IPS-18a (cell line): ENCODE measurements around the gene GPC1.

ENCODE experiments used
- H3K27ac ChIP-seq: one replicate; pipeline ENCODE4 v1.5.1; 2013; ENCODE audit warnings: low read length
- H3K27me3 ChIP-seq: one replicate; pipeline ENCODE4 v1.6.1; 2013; ENCODE audit warnings: mild to moderate bottlenecking, low read length; ENCODE audit not compliant: control insufficient read depth, insufficient read depth
- H3K36me3 ChIP-seq: one replicate; pipeline ENCODE4 v1.6.1; 2013; ENCODE audit warnings: low read depth, low read length; ENCODE audit not compliant: control insufficient read depth
- H3K4me1 ChIP-seq: one replicate; pipeline ENCODE4 v1.6.1; 2013; ENCODE audit warnings: low read depth, low read length; ENCODE audit not compliant: control insufficient read depth
- H3K4me3 ChIP-seq: one replicate; pipeline ENCODE4 v1.5.1; 2013; ENCODE audit warnings: low read length
- H3K9ac ChIP-seq: one replicate; pipeline ENCODE4 v1.6.1; 2013; ENCODE audit warnings: mild to moderate bottlenecking, low read length, moderate library complexity
- H3K9me3 ChIP-seq: one replicate; pipeline ENCODE4 v1.6.1; 2013; ENCODE audit warnings: low read depth, low read length; ENCODE audit not compliant: control insufficient read depth

Gene GPC1

GRCh38 chr2:240507060-240507777 lies 71.8 kb downstream of the GPC1 start:
- Histone ChIP-seq H3K9ac (no peak overlapping the region), H3K27me3 (no peaks in the 10 kb centered on the region), H3K36me3 (no peaks in the 10 kb centered on the region), H3K27ac (no peak overlapping the region), H3K4me3 (no peak overlapping the region), H3K9me3 (no peaks in the 10 kb centered on the region), H3K4me1 (no peaks in the 10 kb centered on the region)

DNA sequence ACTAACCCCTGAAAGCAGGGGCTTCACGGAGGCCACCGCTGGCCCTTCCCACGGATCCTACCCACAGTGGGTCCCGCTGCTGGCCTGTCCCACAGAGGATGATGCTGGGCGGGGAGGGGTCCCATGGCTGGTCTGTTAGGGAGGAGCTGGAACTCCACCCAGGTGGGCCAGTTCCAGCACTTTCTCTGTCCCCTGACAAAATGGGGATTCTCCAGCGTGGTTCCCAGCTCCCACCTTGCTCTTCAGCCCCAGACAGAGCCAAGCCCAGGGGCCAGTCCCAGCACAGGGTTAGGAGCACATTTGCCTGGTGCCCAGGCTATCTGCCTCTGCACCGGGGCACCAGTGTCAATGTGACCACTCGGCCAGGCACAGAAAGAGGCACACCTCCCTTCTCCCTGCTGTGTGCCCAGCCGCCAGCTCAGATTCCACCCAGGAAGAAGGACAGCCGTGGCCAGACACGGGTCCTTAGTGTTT lies 72.4 kb downstream of the GPC1 start:
- no peaks in the 10 kb centered on the region for H3K36me3 ChIP-seq

GRCh38 chr2:240508832-240509545 lies 73.5 kb downstream of the GPC1 start:
- no peaks in the 10 kb centered on the region for H3K36me3 ChIP-seq
- H3K4me3 ChIP-seq, result no peak overlapping the region
- no peak overlapping the region for H3K27ac ChIP-seq
- H3K4me1 ChIP-seq, result no peaks in the 10 kb centered on the region
- H3K9me3 ChIP-seq, result no peaks in the 10 kb centered on the region
- H3K9ac ChIP-seq, result no peak overlapping the region
- H3K27me3 ChIP-seq, result no peaks in the 10 kb centered on the region

More for the DNA sequence above, 72.4 kb downstream of the GPC1 start:
- H3K27me3 ChIP-seq, result no peaks in the 10 kb centered on the region
- H3K9ac ChIP-seq, result no peak overlapping the region
- no peak overlapping the region for H3K27ac ChIP-seq
- H3K4me3 ChIP-seq, result no peak overlapping the region
- H3K4me1 ChIP-seq, result no peaks in the 10 kb centered on the region
- no peaks in the 10 kb centered on the region for H3K9me3 ChIP-seq

DNA sequence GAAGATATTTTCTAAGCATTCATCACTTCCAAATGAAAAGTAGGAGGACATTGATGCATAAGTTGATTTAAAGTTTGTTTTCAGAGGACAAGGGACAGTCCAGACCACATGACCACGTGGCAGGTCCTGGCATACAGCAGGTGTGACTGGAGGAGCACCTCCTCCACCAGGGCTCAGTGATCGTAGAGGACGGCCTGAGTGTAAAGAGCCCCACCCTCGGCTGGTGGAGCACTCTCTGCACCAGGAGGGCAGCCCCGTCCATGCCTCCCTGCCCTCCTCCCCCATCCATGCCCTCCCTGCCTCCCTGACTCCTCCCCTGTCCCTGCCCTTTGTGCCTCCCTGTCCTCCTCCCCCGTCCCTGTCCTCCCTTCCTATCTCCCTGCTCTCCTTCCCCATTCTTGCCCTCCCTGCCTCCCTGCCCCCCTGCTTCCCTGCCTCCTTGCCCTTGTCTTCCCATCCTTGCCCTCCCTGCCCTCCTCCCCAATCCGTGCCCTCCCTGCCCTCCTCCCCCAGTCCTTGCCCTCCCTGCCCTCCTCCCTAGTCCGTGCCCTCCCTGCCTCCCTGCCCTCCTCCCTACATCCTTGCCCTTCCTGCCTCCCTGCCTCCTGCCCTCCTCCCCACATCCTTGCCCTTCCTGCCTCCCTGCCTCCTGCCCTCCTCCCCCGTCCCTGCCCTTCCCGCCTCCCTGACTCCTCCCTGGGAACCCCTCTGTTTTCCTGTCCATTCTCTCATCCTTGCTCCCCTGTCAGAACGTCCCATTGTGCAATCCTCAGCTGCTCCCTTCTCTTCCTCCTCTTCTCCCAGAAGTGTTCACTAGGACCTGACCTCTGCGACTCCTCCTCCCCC lies 74.4 kb downstream of the GPC1 start:
- Histone ChIP-seq H3K4me3 (no peak overlapping the region), H3K27me3 (no peaks in the 10 kb centered on the region), H3K9ac (no peak overlapping the region), H3K9me3 (no peaks in the 10 kb centered on the region), H3K4me1 (no peaks in the 10 kb centered on the region), H3K27ac (no peak overlapping the region), H3K36me3 (no peaks in the 10 kb centered on the region)

DNA sequence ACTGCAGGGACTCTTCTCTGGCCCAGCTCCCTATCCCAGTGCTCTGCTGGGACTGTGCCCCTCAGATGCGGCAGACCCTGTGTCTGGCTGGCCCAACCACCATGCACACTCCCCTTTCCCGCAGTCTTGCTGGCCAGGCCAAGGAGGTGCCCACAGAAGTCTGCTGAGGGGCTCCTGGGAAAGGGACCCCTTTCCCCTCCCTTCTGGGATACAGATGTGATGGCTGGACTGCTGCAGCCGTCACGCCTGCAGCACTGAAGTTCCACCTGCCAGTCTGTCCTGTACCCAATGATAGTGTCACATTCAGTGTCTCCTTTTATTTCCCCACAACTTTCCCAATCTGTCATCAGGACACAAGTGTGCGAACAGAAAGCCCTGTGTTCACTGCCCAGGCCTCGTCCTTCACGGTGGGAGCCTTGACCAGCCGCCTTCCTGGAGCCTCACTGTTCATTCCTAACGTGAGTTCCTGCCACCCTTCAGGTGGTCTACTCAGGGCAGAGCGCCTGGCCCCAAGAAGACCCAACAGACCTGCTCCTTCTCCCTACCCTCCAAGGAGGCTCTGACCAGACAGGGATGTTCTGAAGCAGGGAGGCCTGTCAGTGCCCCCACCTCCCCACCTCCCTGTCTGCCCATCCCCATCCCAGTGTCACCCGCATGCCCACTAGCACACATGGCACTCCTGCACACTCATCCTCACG lies 75.2 kb downstream of the GPC1 start:
- no peak overlapping the region for H3K27ac ChIP-seq
- no peak overlapping the region for H3K4me3 ChIP-seq
- no peaks in the 10 kb centered on the region for H3K27me3 ChIP-seq
- H3K36me3 ChIP-seq, result no peaks in the 10 kb centered on the region
- no peak overlapping the region for H3K9ac ChIP-seq
- no peaks in the 10 kb centered on the region for H3K9me3 ChIP-seq
- no peaks in the 10 kb centered on the region for H3K4me1 ChIP-seq

- H3K9ac ChIP-seq, result no peak overlapping the region
- no peak overlapping the region for H3K27ac ChIP-seq
- H3K9me3 ChIP-seq, result no peaks in the 10 kb centered on the region
- H3K4me3 ChIP-seq, result no peak overlapping the region
- H3K36me3 ChIP-seq, result no peaks in the 10 kb centered on the region
- H3K27me3 ChIP-seq, result no peaks in the 10 kb centered on the region
- no peaks in the 10 kb centered on the region for H3K4me1 ChIP-seq
These were observed 76.1 kb downstream of the GPC1 start for GRCh38 chr2:240511351-240512108.

DNA sequence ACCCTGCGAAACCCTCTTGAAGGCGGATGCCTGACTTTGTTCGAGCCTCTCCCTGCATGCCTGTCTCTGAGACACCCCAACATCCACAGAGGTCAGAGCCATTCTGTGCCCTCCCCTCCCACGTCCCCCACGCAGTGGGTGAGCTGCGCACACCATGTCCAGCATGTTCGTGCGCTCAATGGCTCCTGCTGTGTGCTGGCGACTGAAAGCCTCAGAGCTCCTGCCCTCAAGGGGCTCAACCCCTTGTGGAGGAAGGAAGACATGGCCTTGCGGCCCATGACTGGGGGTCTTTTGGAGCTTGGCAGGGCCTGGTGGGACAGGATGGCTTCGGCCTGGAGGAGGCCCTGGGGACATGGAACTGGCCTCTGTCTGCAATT lies 76.6 kb downstream of the GPC1 start:
- Histone ChIP-seq H3K36me3 (no peaks in the 10 kb centered on the region), H3K9me3 (no peaks in the 10 kb centered on the region), H3K9ac (no peak overlapping the region), H3K27ac (no peak overlapping the region), H3K27me3 (no peaks in the 10 kb centered on the region), H3K4me1 (no peaks in the 10 kb centered on the region), H3K4me3 (no peak overlapping the region)

DNA sequence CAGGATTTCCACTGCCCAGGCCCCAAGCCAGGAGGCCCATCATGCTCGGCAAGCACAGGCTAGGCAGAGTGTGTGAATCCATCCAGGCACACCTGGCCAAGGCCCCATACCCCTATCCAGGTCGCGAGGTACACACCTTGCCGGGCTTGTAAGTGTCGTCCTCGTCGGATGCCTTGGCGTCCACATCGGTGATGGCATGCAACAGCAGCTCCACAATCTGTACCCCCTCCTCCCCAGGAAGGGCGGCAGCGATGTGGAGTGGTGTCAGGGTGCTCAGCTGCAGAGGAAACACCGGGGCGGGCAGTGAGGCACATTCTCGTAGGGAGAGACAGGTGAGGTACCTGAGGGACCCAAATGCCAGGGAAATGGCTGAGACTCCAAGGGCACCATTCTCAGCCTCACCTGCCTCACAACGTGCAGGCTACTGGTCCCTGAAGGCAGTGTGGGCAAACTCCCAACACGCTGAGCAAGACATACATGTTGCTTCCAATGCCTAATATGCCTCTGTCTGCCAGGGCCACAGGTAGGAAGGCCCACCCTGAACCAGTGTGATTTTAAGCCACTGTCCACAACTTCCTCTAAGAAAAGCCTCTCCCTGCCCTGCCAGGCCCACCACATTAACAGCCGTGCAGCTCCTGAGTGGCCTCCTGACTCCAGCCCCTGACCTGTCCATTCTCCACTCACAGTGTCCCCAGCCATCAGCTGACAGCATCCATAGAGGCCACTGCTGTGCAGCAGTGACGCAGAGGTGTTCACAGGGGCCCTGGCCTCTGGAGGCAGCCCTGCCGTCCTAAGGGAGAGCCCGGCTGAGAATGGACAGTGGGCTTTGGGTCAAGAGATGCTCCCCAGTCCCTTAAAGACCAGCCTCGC lies 77.4 kb downstream of the GPC1 start:
- Histone ChIP-seq H3K4me1 (no peaks in the 10 kb centered on the region), H3K9me3 (no peaks in the 10 kb centered on the region), H3K27ac (no peak overlapping the region), H3K36me3 (no peaks in the 10 kb centered on the region), H3K27me3 (no peaks in the 10 kb centered on the region), H3K9ac (no peak overlapping the region), H3K4me3 (no peak overlapping the region)

- no peaks in the 10 kb centered on the region for H3K36me3 ChIP-seq
- H3K9ac ChIP-seq, result no peak overlapping the region
- H3K9me3 ChIP-seq, result no peaks in the 10 kb centered on the region
- no peak overlapping the region for H3K4me3 ChIP-seq
- peaks cover 6% of the 10 kb centered on the region for H3K27me3 ChIP-seq
- H3K4me1 ChIP-seq, result no peaks in the 10 kb centered on the region
- no peak overlapping the region for H3K27ac ChIP-seq
These were observed 78.3 kb downstream of the GPC1 start for GRCh38 chr2:240513549-240514287.

DNA sequence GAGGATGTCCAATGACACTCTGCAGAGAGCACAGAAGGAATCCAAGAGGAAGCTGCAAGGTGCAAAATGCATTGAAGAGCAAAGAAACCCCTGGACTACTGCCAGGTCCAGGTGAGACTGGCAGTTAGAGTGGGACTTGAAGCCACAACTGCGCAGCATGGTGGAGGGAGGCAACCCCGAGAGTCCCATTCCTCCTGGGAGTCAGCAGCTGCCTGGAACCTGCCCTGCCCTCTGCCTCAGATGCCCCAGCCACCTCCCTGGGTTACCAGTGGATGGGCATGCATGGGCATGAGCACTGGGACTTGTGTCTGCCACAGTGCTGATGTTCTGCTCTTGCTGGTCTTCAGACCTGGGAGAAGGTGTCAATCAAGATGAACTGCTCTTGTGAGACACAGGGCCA lies 79.2 kb downstream of the GPC1 start:
- H3K9ac ChIP-seq, result no peak overlapping the region
- H3K27ac ChIP-seq, result no peak overlapping the region

More for the DNA sequence above, 79.2 kb downstream of the GPC1 start:
- Histone ChIP-seq H3K4me1 (no peaks in the 10 kb centered on the region), H3K4me3 (no peak overlapping the region), H3K27me3 (peaks cover 15% of the 10 kb centered on the region), H3K36me3 (no peaks in the 10 kb centered on the region), H3K9me3 (no peaks in the 10 kb centered on the region)
